ENCODE results near the gene WNT2. TPM values are rescaled to one million over a fixed set of nuclear protein-coding genes. Genes with fewer than 3 reads are reported as not detected.
A peak's percentile ranks its signal among the peaks of the same experiment; 100 is the strongest.

The WNT2 gene
- total RNA-seq, 4 donors from 2014 or later, result 0.48 to 0.95 (median 0.64) TPM

DNA sequence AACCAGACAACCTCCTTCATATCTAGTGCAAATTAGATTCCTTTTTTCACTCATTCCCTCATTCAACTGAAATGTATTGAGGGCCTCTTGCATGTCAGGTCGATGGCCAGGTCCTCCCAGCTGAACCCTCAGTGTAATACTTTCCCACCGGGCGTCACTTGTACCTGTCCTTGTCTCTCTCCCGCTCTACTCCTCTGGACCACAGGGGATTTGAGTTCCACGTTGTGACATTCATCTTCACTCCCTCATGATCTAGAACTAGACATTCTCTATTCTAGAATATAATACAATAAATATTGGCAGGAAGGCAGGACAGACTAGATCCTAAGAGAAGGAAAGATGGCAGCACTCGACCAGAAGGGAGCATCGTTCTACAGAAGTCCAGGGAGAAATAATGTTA lies 83.9 kb downstream of the WNT2 start:
- TF ChIP-seq, protein P1, sequence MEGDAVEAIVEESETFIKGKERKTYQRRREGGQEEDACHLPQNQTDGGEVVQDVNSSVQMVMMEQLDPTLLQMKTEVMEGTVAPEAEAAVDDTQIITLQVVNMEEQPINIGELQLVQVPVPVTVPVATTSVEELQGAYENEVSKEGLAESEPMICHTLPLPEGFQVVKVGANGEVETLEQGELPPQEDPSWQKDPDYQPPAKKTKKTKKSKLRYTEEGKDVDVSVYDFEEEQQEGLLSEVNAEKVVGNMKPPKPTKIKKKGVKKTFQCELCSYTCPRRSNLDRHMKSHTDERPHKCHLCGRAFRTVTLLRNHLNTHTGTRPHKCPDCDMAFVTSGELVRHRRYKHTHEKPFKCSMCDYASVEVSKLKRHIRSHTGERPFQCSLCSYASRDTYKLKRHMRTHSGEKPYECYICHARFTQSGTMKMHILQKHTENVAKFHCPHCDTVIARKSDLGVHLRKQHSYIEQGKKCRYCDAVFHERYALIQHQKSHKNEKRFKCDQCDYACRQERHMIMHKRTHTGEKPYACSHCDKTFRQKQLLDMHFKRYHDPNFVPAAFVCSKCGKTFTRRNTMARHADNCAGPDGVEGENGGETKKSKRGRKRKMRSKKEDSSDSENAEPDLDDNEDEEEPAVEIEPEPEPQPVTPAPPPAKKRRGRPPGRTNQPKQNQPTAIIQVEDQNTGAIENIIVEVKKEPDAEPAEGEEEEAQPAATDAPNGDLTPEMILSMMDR (IDR thresholded peaks at IDR 0.05), result no peak
- DNase-seq (ENCODE audit: low spot score) (no peak), ATAC-seq (ENCODE audit: low FRiP score) (no peak)

DNA sequence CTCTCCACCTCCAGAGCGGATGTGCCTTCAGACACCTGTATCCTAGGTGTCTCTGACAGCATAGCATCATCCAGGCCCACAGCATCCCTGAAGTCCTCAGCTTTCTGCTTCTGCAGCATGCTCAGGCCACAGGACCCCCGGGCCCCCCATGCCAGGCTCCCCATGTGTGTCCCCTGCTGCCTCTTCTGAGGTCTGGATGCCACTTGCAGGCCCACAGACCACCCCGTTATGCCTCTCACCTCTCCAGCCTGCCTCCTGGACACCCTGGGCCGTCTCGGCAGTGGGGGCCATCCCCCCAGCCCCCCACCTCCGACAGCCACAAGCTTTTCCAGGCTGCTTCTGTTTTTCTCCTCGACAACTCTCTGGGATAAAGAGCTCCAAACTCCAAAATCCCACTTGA lies 84.4 kb downstream of the WNT2 start:
- no peak for ATAC-seq (ENCODE audit: low FRiP score)
- TF ChIP-seq, protein P1 (IDR thresholded peaks at IDR 0.05), result no peak

DNA sequence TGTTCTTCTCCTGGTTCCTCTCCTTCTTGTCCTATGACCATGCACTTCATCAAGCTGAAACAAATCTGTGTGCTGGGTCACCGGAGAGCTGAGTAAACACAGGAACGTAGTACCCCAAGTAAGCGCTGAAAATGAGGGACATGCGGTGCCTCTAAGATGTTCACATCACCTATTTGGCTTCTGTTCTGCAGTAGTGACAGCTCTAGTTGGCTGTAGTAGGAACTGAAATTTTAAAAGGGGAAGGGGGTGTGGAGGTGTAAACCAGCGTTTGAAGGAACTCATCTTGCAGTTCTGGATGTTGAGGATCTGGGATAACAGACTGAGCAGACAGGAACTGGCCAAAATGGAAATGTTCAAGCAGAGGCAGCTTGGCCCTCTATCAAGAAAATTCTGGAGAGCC lies 85.2 kb downstream of the WNT2 start:
- TF ChIP-seq, protein P1 (IDR thresholded peaks at IDR 0.05), result no peak
- ATAC-seq (ENCODE audit: low FRiP score) (no peak), DNase-seq (ENCODE audit: low spot score) (no peak)

More for the DNA sequence above, 84.4 kb downstream of the WNT2 start:
- DNase-seq (ENCODE audit: low spot score), result no peak

DNA sequence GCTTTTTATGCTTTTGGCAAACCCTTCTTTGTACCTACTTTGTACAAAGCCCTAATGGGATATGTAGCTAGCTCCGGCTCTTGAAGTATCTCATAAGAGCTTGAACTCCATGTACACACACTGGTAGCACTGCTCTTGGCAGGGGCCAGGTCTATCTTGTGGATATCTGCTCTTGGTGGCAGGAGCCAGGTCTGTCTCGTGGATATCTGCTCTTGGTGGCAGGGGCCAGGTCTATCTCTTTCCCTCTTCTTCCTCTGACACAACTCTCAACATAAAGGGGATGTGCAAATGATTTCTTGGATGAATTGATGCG lies 91.9 kb downstream of the WNT2 start:
- TF ChIP-seq, protein P1 (IDR thresholded peaks at IDR 0.05), result no peak
- ATAC-seq (ENCODE audit: low FRiP score), result no peak
- DNase-seq (ENCODE audit: low spot score), result no peak

DNA sequence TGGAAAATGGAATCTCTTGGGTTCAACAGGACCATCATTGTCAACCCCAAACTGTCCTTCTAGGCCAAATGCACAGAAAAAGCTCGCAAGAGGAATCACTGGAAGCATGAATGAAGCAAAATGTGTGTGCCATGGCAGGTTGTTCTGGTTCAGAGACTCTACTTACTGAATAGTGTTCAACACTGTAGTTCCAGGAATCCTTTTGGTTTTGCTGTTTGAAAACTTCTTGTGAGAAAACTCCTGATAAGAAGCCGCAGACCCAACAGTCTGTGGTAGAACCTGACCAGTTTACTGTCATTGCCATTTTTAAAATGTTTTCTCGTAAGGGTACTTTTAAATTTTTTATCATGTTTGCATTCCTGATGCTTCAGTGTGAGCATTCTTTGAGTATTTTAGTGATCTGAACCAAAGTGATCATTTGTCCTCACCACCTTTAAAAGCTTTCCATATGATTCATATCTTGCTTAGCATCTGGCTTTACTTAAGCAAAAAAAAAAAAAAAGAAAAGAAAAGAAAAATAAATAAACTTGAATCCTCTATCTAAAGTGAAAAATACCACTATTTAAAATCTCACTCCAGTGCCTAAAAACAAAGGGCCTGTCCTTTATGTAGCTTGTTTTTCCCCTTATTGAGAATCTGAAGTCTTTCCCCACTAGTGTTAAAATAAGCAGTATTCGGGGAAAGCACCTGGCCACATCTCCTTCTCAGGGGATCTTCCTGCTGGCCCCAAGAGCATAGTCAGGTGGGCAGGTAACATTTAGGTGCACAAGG lies 92.4 kb downstream of the WNT2 start:
- DNase-seq (ENCODE audit: low spot score), result no peak
- TF ChIP-seq, protein P1 (IDR thresholded peaks at IDR 0.05), result no peak
- ATAC-seq (ENCODE audit: low FRiP score), result no peak

DNA sequence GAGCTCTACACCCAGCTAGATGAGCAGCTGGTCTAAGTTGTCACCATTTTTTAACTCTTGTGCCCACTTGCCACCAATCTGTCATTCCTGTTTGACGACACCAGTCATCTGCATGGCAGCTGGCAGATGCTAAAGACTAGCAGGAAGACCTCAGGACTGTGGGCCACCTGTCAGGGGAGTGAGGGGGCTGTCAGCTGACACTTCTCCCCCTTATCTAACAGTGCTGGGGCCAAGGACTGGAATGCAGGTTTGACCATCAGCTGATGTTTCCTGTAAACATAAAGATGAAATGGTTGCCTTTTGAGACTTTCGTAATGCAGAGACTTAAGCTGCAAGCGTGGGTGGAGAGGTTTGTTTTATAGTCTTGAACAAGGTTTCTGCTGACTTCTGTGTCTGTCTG lies 93.5 kb downstream of the WNT2 start:
- DNase-seq (ENCODE audit: low spot score), result no peak
- TF ChIP-seq, protein P1 (IDR thresholded peaks at IDR 0.05), result no peak
- ATAC-seq (ENCODE audit: low FRiP score), result no peak

DNA sequence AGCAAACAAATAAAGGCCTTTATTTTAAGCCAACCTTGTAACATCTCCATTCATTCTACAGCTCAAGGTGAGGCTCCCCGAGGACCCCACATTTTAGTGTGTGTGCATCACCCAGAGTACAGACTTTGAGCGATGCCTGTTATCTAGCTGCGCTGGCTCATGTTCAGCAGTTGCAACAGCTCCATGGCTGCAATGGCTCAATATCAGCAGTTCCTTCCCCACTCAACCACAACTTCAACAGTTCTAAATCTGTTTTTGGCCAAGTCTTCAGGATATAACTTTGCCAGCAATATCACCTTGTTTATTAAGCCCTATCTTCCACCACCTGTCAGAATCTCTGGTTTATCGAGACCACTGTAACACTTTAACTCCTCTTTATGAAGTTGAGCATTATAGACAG lies 95.8 kb downstream of the WNT2 start:
- ATAC-seq (ENCODE audit: low FRiP score), result peak; percentile 64
- TF ChIP-seq, protein P1 (IDR thresholded peaks at IDR 0.05), result no peak
- no peak for DNase-seq (ENCODE audit: low spot score)
